ENCODE data around the gene RAB5IF. TPM values are rescaled to one million over a fixed set of nuclear protein-coding genes. Genes with fewer than 3 reads are reported as not detected.
A peak's percentile ranks its signal among the peaks of the same experiment; 100 is the strongest.

Gene RAB5IF
- total and polyA plus RNA-seq, 2 of the 13 experiments (the other 11 are each of a cell fraction or from before 2014, with no cell fraction given): 261 to 305 TPM

DNA sequence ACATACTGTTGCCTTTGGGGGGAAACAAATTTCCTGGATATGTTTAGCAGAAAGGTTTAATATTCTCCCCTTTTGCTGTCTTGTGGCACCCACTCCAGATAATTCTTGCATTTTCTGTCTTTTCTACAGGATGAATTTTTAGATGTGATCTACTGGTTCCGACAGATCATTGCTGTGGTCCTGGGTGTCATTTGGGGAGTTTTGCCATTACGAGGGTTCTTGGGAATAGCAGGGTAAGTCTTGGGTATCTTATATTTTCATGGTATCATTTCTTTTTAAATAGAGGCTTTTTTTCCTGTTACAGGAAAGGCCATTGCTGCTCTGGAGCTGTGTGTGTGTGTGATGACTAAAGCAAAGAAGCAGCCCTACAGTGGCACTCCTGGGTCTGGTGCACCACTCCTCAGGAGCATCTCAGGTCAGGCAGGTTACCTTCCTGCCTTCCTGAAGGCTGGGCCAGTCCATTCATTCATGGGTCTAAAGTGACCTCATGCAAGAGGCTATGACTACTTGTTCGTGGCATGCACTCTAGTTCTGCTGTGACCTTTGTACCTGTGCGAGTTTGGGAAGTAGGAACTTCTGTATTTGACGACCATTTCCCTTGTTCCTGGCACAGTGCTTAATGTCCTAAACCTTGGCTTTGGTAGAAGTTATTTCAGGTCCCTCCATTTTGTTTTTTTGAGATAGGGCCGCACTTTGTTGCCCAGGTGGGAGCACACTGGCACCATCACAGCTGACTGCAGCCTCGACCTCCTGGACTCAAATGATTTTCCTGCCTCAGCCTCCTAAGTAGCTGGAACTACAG is 2.2 kb downstream of the RAB5IF start (continued):
- TF ChIP-seq, protein P1, sequence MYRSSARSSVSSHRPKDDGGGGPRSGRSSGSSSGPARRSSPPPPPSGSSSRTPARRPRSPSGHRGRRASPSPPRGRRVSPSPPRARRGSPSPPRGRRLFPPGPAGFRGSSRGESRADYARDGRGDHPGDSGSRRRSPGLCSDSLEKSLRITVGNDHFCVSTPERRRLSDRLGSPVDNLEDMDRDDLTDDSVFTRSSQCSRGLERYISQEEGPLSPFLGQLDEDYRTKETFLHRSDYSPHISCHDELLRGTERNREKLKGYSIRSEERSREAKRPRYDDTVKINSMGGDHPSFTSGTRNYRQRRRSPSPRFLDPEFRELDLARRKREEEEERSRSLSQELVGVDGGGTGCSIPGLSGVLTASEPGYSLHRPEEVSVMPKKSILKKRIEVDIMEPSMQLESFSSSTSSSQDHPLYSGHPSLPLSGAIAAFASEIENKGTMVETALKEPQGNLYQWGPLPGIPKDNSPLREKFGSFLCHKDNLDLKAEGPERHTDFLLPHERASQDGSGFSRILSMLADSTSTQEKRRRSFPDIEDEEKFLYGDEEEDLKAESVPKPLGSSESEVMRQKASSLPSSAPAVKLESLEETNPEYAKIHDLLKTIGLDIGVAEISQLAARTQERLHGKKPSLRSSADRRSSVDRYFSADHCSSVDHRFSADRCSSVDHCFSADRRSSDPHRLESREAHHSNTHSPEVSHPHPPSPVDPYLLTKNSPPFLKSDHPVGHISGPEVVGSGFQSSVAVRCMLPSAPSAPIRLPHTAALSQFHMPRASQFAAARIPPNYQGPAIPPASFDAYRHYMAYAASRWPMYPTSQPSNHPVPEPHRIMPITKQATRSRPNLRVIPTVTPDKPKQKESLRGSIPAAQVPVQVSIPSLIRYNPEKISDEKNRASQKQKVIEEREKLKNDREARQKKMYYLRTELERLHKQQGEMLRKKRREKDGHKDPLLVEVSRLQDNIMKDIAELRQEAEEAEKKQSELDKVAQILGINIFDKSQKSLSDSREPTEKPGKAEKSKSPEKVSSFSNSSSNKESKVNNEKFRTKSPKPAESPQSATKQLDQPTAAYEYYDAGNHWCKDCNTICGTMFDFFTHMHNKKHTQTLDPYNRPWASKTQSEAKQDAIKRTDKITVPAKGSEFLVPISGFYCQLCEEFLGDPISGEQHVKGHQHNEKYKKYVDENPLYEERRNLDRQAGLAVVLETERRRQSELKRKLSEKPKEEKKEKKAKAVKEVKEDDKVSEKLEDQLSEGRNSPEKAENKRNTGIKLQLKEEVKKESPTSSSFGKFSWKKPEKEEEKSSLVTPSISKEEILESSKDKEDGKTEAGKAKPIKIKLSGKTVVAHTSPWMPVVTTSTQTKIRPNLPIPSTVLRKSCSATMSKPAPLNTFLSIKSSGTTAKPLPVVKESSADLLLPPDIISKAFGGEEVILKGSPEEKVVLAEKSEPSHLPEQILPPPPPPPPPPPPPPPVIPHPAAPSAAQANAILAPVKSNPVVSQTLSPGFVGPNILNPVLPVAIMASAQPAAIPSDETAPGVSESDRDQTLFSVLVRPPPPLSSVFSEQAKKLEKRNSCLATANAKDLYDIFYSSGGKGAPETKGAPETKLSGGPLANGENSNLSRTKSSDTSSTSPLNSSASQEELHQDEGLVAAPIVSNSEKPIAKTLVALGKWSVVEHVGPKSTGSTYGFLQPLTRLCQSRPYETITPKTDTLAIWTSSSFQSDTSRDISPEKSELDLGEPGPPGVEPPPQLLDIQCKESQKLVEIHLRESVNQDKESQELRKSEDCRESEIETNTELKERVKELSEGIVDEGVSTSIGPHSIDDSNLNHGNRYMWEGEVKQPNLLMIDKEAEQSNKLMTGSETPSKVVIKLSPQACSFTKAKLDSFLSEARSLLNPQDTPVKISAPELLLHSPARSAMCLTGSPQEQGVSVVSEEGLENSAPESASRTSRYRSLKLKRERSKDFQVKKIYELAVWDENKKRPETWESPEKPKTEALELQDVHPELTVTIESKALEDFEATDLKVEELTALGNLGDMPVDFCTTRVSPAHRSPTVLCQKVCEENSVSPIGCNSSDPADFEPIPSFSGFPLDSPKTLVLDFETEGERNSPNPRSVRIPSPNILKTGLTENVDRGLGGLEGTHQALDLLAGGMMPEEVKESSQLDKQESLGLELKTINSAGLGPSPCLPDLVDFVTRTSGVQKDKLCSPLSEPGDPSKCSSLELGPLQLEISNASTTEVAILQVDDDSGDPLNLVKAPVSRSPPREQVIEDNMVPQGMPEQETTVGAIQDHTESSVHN (CRISPR knock-in tag; IDR thresholded peaks at IDR 0.05): no peak
- TF ChIP-seq, protein P2, sequence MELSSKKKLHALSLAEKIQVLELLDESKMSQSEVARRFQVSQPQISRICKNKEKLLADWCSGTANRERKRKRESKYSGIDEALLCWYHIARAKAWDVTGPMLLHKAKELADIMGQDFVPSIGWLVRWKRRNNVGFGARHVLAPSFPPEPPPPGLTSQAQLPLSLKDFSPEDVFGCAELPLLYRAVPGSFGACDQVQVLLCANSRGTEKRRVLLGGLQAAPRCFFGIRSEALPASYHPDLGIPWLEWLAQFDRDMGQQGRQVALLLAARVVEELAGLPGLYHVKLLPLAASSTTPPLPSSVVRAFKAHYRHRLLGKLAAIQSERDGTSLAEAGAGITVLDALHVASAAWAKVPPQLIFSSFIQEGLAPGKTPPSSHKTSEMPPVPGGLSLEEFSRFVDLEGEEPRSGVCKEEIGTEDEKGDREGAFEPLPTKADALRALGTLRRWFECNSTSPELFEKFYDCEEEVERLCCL (CRISPR knock-in tag; IDR thresholded peaks at IDR 0.05; ENCODE audit: borderline replicate concordance): no peak
- TF ChIP-seq, protein P3, sequence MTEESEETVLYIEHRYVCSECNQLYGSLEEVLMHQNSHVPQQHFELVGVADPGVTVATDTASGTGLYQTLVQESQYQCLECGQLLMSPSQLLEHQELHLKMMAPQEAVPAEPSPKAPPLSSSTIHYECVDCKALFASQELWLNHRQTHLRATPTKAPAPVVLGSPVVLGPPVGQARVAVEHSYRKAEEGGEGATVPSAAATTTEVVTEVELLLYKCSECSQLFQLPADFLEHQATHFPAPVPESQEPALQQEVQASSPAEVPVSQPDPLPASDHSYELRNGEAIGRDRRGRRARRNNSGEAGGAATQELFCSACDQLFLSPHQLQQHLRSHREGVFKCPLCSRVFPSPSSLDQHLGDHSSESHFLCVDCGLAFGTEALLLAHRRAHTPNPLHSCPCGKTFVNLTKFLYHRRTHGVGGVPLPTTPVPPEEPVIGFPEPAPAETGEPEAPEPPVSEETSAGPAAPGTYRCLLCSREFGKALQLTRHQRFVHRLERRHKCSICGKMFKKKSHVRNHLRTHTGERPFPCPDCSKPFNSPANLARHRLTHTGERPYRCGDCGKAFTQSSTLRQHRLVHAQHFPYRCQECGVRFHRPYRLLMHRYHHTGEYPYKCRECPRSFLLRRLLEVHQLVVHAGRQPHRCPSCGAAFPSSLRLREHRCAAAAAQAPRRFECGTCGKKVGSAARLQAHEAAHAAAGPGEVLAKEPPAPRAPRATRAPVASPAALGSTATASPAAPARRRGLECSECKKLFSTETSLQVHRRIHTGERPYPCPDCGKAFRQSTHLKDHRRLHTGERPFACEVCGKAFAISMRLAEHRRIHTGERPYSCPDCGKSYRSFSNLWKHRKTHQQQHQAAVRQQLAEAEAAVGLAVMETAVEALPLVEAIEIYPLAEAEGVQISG (CRISPR knock-in tag; IDR thresholded peaks at IDR 0.05): no peak; the same call in 1 of the 2 replicates
- TF ChIP-seq ZFP41 (CRISPR knock-in tag; IDR thresholded peaks at IDR 0.05; ENCODE audit: borderline replicate concordance) (no peak), MIXL1 (CRISPR knock-in tag; IDR thresholded peaks at IDR 0.05) (peak; percentile 61; the same call in 1 of the 2 replicates), CEBPB (IDR thresholded peaks at IDR 0.05; ENCODE audit: borderline replicate concordance, low read depth, low read length) (no peak)
- TF ChIP-seq, protein P4, sequence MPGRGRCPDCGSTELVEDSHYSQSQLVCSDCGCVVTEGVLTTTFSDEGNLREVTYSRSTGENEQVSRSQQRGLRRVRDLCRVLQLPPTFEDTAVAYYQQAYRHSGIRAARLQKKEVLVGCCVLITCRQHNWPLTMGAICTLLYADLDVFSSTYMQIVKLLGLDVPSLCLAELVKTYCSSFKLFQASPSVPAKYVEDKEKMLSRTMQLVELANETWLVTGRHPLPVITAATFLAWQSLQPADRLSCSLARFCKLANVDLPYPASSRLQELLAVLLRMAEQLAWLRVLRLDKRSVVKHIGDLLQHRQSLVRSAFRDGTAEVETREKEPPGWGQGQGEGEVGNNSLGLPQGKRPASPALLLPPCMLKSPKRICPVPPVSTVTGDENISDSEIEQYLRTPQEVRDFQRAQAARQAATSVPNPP (CRISPR knock-in tag; IDR thresholded peaks at IDR 0.05): no peak
- TF ChIP-seq, protein P5, sequence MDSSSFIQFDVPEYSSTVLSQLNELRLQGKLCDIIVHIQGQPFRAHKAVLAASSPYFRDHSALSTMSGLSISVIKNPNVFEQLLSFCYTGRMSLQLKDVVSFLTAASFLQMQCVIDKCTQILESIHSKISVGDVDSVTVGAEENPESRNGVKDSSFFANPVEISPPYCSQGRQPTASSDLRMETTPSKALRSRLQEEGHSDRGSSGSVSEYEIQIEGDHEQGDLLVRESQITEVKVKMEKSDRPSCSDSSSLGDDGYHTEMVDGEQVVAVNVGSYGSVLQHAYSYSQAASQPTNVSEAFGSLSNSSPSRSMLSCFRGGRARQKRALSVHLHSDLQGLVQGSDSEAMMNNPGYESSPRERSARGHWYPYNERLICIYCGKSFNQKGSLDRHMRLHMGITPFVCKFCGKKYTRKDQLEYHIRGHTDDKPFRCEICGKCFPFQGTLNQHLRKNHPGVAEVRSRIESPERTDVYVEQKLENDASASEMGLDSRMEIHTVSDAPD (CRISPR knock-in tag; IDR thresholded peaks at IDR 0.05): no peak
- TF ChIP-seq, protein P6, sequence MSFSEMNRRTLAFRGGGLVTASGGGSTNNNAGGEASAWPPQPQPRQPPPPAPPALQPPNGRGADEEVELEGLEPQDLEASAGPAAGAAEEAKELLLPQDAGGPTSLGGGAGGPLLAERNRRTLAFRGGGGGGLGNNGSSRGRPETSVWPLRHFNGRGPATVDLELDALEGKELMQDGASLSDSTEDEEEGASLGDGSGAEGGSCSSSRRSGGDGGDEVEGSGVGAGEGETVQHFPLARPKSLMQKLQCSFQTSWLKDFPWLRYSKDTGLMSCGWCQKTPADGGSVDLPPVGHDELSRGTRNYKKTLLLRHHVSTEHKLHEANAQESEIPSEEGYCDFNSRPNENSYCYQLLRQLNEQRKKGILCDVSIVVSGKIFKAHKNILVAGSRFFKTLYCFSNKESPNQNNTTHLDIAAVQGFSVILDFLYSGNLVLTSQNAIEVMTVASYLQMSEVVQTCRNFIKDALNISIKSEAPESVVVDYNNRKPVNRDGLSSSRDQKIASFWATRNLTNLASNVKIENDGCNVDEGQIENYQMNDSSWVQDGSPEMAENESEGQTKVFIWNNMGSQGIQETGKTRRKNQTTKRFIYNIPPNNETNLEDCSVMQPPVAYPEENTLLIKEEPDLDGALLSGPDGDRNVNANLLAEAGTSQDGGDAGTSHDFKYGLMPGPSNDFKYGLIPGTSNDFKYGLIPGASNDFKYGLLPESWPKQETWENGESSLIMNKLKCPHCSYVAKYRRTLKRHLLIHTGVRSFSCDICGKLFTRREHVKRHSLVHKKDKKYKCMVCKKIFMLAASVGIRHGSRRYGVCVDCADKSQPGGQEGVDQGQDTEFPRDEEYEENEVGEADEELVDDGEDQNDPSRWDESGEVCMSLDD (CRISPR knock-in tag; IDR thresholded peaks at IDR 0.05; ENCODE audit: borderline replicate concordance): no peak

Data from HepG2 (cell line).